ELF-1 (cell line): Measurements from ENCODE around the gene KLHL42.
"Not testable (repeated sequence)": the region's sequence is repeated elsewhere in the genome, so short reads cannot be mapped to it uniquely, and the experiment has no call there.

ENCODE experiments used
- DNase-seq: peaks from one replicate; pipeline ENCODE4 v3.0.0-alpha.2; 2016; ENCODE audit warnings: low read depth, low spot score

KLHL42 gene

DNA sequence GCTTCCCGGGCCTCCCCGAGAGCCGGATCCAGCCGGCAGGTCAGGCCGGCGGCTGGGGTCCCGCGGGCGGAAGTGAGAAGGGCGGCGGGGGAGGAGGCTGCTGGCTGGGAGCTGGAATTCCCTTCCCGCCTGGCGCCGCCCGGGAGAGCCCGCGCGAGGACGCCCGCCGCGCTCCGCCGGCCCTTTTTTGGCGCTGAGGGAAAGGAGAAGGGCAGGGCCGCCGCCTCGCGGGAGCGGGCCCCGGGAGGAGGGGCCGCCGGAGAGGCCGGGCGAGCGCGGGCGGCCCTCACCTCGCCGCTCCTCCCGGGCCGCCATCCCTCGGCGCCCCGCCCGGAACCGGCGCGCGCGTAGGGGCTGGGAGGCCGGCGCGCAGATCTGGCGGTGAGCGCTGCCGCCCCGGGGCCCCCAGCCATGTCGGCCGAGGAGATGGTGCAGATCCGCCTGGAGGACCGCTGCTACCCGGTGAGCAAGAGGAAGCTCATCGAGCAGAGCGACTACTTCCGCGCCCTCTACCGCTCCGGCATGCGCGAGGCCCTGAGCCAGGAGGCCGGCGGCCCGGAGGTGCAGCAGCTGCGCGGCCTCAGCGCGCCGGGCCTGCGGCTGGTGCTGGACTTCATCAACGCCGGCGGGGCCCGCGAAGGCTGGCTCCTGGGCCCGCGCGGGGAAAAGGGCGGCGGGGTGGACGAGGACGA lies at the start of gene KLHL42, which contains the start of gene MANSC4:
Gene KLHL42 (plus strand): TSS at position 314 of the 692 bp plus-strand sequence. CDS start 98 bp downstream, at position 412.
Gene MANSC4 (minus strand): TSS at position 317 of the 692 bp plus-strand sequence. CDS start 8,960 bp downstream, outside the sequence.
- peak; percentile 77 for DNase-seq

GRCh38 chr12:27732281-27732680 lies 47.8 kb upstream of the KLHL42 start:
- no peak for DNase-seq

DNA sequence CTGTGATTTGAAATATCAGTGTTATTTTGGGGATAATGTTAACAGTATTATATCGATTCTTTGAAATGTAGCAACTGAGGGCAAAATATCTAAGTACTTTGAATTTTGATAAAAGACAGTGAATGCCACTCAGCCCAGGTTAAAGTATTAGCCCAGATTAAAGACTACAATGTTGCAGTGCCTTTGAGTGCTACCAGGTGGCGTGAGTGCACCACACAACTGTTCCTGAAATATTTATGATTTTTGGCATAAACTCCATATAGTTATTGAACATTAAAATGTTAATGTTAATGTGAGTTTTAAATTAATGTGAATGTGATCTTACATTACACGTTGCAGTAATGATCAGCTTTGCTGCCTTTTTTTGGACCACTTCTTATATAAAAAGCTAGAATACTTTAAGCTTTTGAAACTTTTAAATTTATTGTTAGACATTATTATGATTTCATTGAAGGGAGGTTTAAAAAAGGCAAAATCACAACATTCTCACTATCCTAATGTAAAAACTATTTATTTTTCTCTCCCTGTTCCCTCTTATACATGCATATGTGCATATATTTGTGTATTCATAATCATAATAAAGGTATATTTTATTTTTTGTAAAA lies 46.9 kb upstream of the KLHL42 start:
- DNase-seq = no peak

DNA sequence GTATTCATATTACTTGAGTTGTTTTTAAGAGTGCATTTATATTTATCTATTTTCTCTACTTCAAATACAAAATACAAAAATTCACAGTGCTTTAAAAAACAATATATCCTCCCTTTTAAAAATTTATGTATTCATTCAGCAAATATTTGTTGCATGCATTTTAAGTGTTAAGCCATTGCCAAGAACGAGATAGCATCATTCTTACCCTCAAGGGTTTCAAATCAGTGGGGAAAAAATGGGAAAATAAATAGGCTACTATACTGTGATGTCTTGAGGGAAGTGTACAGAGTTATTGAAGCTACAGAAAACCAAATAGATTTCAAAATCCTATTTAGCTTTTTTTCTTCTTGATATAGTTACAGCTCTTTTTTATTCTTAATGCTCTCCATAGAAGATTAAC lies 46.2 kb upstream of the KLHL42 start:
- no peak for DNase-seq

DNA sequence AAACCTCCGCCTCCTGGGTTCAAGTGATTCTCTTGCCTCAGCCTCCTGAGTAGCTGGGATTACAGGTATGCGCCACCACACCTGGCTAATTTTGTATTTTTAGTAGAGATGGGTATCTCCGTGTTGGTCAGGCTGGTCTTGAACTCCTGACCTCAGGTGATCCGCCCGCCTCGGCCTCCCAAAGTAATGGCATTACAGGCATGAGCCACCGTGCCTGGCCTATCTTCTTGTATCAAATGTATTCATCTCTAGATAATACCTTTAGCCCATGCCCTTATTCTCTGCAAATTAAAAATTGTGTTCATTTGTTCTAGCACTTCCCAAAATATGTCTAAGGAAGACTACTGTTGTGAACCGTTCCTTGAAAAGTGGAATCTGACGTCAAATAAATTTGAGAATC lies 45.7 kb upstream of the KLHL42 start:
- not testable (repeated sequence) for DNase-seq

- no peak for DNase-seq
Observed at GRCh38 chr12:27743601-27744000, 36.4 kb upstream of the KLHL42 start.

DNA sequence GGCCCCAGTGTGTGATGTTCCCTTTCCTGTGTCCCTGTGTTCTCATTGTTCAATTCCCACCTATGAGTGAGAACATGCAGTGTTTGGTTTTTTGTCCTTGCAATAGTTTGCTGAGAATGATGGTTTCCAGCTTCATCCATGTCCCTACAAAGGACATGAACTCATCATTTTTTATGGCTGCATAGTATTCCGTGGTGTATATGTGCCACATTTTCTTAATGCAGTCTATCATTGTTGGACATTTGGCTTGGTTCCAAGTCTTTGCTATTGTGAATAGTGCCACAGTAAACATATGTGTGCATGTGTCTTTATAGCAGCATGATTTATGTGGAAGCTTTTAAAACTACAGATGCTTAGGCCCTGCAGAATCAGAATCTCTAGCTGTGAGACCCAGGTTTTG lies 34.3 kb upstream of the KLHL42 start:
- DNase-seq = not testable (repeated sequence)

DNA sequence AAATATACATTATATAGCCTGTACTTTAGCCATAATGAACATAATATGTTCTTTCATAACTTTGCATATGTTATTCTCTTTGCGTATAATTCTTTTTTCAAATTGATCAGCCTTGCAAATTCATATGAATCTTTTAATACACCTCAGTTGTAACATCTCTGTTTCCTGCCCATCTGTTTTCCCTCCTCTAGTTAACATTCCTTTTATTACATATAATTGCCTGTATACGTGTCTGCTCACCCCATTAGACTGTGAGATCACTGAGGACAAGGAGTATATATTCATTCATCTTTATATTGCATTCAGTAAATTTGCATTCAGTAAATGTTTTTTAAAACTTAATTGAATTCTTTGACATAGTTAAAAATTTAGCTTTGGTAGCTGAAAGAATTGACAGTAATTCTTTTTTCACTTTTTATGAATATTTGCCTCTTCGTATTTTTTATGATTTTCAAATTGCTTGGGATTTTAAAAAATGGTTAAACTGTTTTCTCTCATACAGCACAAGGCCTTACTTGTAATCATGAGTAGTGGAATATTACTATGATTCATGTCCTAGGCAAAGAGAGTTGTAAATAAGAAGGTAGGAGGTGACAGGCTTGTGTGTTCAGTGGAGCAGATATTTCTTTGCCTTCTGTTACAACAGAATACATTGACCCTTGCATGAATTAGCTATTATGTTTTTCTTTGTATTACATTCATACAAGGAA lies 32.8 kb upstream of the KLHL42 start:
- no peak for DNase-seq

GRCh38 chr12:27751386-27752047 lies 28.5 kb upstream of the KLHL42 start:
- DNase-seq = peak; percentile 18

- DNase-seq = no peak
Observed at GRCh38 chr12:27754795-27755194, 25.2 kb upstream of the KLHL42 start.

DNA sequence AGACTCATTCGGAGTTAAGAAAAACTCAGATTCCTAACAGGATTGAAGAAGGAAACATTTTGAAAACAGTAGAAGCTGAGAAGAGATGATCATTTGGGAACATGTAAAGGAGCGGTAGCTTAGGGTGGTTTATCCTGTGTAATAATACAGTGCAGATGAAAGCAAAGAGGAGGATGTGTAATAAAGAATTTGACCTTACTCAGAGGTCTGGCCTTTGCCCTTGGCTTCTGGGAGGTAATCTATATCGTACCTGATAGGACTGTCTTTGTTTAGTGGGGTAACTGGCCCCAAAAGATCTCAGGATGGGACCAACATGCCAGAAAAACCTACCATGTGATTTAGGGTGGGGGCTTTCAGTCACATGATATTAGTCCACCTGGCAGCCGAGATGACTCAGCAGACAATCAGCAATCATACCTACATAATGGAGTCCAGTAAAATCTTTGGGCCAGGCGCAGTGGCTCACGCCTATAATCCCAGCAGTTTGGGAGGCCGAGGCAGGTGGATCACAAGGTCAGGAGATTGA lies 23.3 kb upstream of the KLHL42 start:
- no peak for DNase-seq

GRCh38 chr12:27762757-27763156 lies 17.3 kb upstream of the KLHL42 start:
- DNase-seq = no peak

- no peak for DNase-seq
Observed at GRCh38 chr12:27766587-27766986, 13.4 kb upstream of the KLHL42 start.

DNA sequence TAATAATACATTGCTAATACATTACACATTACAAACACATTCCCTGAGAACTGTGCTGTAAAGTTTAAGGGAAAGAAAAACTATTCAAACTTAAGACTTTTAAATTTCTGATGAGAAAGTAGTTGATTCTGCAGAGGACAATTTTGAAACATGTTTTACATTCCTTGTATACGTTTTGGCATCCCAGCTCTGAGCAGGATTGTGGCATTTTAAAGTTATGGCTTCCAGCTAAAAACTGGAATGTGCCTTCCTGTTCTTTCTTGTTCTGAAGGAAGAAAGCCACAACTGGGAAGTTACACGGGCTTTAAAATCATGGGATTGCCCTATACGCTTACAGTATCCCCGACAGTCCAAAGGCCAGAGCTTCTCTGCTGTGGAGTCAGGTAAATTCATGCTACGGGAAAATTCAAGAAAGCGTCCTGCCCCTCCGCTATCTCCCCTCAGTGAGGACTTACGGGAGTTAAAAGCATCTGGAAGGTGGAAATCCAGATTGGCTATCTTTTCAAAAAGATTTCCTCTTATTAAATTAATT lies 10.8 kb upstream of the KLHL42 start:
- DNase-seq = no peak

DNA sequence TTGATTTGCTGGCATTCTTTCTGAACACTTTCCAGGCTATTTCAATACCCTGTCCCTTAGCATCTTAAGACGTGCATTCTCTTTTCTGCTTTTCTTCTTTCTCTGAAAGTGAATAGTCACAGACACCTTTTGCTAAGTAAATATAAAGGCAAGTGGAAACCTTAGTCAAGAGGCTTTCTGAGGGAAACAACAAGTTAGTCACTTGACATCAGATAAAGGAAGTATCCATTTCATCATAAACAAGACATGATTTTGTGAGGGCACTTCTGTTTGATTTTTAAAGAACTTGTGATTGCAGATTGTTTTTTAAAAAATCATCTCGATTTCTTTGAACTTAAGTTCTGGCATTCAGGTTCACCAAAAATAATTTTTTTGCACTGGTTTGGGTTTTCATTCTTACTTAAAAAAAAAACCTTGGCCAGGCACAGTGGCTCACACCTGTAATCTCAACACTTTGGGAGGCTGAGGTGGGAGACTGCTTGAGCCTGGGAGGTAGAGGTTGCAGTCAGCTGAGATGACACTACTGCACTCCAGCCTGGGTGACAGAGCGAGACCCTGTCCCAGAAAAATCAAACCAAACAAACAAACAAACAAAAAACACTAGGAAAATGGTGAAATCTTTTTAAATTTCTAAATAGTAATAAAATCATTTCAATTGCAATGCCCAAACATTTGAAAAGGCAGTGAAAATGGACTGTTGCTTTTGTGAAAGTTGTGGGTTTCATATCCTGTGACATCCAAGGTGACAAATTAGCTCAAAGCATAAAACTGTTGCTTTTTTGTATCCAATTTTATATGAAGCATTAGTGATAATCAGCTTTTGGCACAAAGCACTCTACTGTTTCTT lies 8.3 kb upstream of the KLHL42 start:
- DNase-seq = no peak

- no peak for DNase-seq
Observed at GRCh38 chr12:27772328-27773049, 7.5 kb upstream of the KLHL42 start.

DNA sequence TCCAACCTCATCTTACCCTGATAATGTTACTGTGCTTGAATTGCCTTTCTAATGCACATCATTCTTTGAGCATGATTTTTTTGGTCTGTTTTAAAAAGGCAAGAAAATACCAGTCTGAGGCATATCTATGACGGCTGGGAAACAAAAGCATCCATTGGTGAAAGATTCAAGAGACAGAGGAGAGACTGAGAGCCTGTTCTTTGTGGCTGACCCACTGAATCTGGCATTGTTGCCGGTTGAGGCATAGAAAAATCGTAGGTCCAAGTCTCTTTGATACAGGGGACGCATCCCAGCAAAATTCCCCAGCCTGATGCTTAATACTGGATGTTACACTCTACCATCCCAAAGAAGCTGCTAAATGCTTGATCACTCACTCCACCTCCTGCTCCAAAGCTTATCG lies 2.9 kb upstream of the KLHL42 start:
- no peak for DNase-seq

- DNase-seq = no peak
Observed at GRCh38 chr12:27778206-27778605, 1.8 kb upstream of the KLHL42 start.

DNA sequence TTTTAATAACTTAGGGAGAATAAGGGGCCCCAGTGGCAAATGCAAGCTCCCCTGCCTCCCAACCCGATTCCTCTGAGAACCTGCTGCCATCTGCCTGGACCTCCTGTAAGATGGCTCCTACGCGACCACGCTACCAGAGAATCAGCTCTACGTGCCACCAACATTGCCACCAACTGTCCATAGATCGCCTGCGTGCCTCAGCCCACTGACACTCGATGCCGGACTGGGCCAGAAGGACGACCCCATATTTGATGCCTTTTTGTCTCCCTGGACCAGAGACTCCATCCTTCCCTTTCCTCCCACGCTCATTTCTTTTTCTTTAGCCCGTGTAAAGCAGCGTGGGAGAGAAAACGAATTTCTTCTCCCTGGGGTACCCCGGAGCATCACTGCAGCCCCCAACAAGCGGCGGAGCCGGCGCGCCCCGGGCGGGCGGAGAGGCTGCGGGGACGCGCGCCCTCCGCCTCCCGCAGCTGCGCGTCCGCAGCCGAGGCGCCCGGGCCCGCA lies 565 bp upstream of the KLHL42 start:
- peak; percentile 36 for DNase-seq
